ENCODE data around the gene HSBP1L1. TPM values are rescaled to one million over a fixed set of nuclear protein-coding genes. Genes with fewer than 3 reads are reported as not detected.

Gene HSBP1L1
- total RNA-seq, 1 experiment from 2014 or later, result 25.7 TPM

GRCh38 chr18:79970419-79971133 is 6.1 kb downstream of the HSBP1L1 start:
- Histone ChIP-seq H3K4me1 (no peaks in the 10 kb centered on the region), H3K27me3 (replicated peaks; ENCODE audit: control insufficient read depth, insufficient read depth, low read length) (no peaks in the 10 kb centered on the region), H3K36me3 (ENCODE audit: control insufficient read depth, insufficient read depth, low read length) (no peaks in the 10 kb centered on the region), H3K4me3 (ENCODE audit: low read depth, low read length) (no peak overlapping the region), H3K9me3 (no peaks in the 10 kb centered on the region)
- TF ChIP-seq CTCF (IDR thresholded peaks at IDR 0.05; ENCODE audit: insufficient read depth in 1 of 2, low read depth in 1 of 2, low read length in 1 of 2, severe bottlenecking in 1 of 2, unreplicated experiment in 1 of 2), result no peak
- no TSS peak for BruUV-seq (replicated peaks)
- Mint-ChIP-seq H3K9me3 (ENCODE audit: unreplicated experiment) (no peaks in the 10 kb centered on the region), H3K4me3 (ENCODE audit: unreplicated experiment) (no peak overlapping the region), H3K27me3 (ENCODE audit: insufficient read depth, unreplicated experiment) (no peaks in the 10 kb centered on the region), H3K36me3 (ENCODE audit: insufficient read depth, unreplicated experiment) (peaks cover 45% of the 10 kb centered on the region), H3K4me1 (ENCODE audit: low read depth, unreplicated experiment) (no peaks in the 10 kb centered on the region), H3K27ac (ENCODE audit: unreplicated experiment) (no peak overlapping the region)
- CTCF ChIA-PET, result no interaction called here
- intact Hi-C loops (cut with micrococcal nuclease; ENCODE audit: unreplicated experiment), result no loop called here
- DNase-seq, result no peak
- POLR2A ChIA-PET, result no interaction called here

- Mint-ChIP-seq H3K27ac (ENCODE audit: unreplicated experiment) (no peak overlapping the region), H3K4me3 (ENCODE audit: unreplicated experiment) (no peak overlapping the region), H3K36me3 (ENCODE audit: insufficient read depth, unreplicated experiment) (peaks cover 51% of the 10 kb centered on the region), H3K9me3 (ENCODE audit: unreplicated experiment) (no peaks in the 10 kb centered on the region), H3K27me3 (ENCODE audit: insufficient read depth, unreplicated experiment) (no peaks in the 10 kb centered on the region), H3K4me1 (ENCODE audit: low read depth, unreplicated experiment) (no peaks in the 10 kb centered on the region)
- ChIA-PET POLR2A (no interaction called here), CTCF (no interaction called here)
- DNase-seq, result no peak
- TF ChIP-seq CTCF (IDR thresholded peaks at IDR 0.05; ENCODE audit: insufficient read depth in 1 of 2, low read depth in 1 of 2, low read length in 1 of 2, severe bottlenecking in 1 of 2, unreplicated experiment in 1 of 2), result no peak
- H3K36me3 ChIP-seq (ENCODE audit: control insufficient read depth, insufficient read depth, low read length), result no peaks in the 10 kb centered on the region
- no peaks in the 10 kb centered on the region for H3K9me3 ChIP-seq
- intact Hi-C loops (cut with micrococcal nuclease; ENCODE audit: unreplicated experiment), result no loop called here
- BruUV-seq (replicated peaks), result no TSS peak
- H3K4me3 ChIP-seq (ENCODE audit: low read depth, low read length), result no peak overlapping the region
- no peaks in the 10 kb centered on the region for H3K27me3 ChIP-seq (replicated peaks; ENCODE audit: control insufficient read depth, insufficient read depth, low read length)
- no peaks in the 10 kb centered on the region for H3K4me1 ChIP-seq
Observed at GRCh38 chr18:79971211-79971952, 6.9 kb downstream of the HSBP1L1 start.

- TF ChIP-seq CTCF (IDR thresholded peaks at IDR 0.05; ENCODE audit: insufficient read depth in 1 of 2, low read depth in 1 of 2, low read length in 1 of 2, severe bottlenecking in 1 of 2, unreplicated experiment in 1 of 2), result no peak
- Mint-ChIP-seq H3K27me3 (ENCODE audit: insufficient read depth, unreplicated experiment) (no peaks in the 10 kb centered on the region), H3K4me1 (ENCODE audit: low read depth, unreplicated experiment) (no peaks in the 10 kb centered on the region), H3K36me3 (ENCODE audit: insufficient read depth, unreplicated experiment) (peaks cover 46% of the 10 kb centered on the region), H3K9me3 (ENCODE audit: unreplicated experiment) (no peaks in the 10 kb centered on the region), H3K27ac (ENCODE audit: unreplicated experiment) (no peak overlapping the region), H3K4me3 (ENCODE audit: unreplicated experiment) (no peak overlapping the region)
- no TSS peak for BruUV-seq (replicated peaks)
- ChIA-PET CTCF (no interaction called here), POLR2A (no interaction called here)
- intact Hi-C loops (cut with micrococcal nuclease; ENCODE audit: unreplicated experiment), result no loop called here
- Histone ChIP-seq H3K36me3 (ENCODE audit: control insufficient read depth, insufficient read depth, low read length) (no peaks in the 10 kb centered on the region), H3K9me3 (no peaks in the 10 kb centered on the region), H3K4me3 (ENCODE audit: low read depth, low read length) (no peak overlapping the region), H3K4me1 (no peaks in the 10 kb centered on the region), H3K27me3 (replicated peaks; ENCODE audit: control insufficient read depth, insufficient read depth, low read length) (no peaks in the 10 kb centered on the region)
- DNase-seq, result no peak
Observed at GRCh38 chr18:79971986-79972385, 7.5 kb downstream of the HSBP1L1 start.

All from Caco-2 (cell line).